GM19035 (cell line): ENCODE data around the gene INHBE.
"Not testable (repeated sequence)": the region's sequence is repeated elsewhere in the genome, so short reads cannot be mapped to it uniquely, and the experiment has no call there.

Experiments
- ATAC-seq: cut with Tn5 transposase; IDR thresholded peaks from one replicate; pipeline ENCODE4 v1.9.1; 2021; ENCODE audit not compliant: unreplicated experiment

Gene INHBE

DNA sequence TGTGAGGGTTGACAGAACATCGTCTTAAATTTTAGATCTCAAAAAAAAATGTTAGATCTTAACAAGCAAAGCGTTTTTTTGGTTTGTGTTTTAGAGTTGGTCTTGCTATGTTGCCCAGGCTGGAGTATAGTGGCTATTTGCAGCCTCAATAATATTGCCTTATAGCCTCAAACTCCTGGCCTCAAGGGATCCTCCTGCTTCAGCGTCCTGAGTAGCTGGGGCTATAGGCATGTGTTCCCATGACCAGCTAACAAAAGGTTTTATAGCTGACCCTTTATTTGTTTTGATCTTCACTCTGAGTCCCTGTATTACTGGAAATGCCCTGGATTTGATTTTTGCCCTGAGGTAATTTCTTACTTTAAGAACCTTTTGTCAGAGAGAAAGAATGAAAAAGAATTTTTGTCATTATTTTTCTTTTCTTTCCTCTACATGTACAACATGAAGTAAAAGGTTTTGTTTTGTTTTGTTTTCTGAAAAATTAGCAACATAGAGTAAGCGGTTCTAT lies 15.3 kb upstream of the INHBE start:
- ATAC-seq, result no peak

DNA sequence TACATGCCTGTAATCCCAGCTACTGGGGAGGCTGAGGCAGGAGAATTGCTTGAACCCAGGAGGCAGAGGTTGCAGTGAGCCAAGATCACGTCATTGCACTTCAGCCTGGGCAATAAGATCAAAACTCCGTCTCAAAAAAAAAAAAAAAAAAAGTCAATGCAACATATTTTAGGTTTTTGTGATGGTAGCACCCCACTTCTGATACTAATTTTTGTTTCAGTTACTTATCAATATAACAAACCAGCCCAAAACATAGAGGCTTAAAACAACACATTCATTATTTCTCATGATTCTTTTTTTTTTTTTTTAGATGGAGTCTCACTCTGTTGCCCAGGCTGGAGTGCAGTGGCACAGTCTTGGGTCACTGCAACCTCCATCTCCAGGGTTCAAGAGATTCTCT lies 13.7 kb upstream of the INHBE start:
- not testable (repeated sequence) for ATAC-seq

DNA sequence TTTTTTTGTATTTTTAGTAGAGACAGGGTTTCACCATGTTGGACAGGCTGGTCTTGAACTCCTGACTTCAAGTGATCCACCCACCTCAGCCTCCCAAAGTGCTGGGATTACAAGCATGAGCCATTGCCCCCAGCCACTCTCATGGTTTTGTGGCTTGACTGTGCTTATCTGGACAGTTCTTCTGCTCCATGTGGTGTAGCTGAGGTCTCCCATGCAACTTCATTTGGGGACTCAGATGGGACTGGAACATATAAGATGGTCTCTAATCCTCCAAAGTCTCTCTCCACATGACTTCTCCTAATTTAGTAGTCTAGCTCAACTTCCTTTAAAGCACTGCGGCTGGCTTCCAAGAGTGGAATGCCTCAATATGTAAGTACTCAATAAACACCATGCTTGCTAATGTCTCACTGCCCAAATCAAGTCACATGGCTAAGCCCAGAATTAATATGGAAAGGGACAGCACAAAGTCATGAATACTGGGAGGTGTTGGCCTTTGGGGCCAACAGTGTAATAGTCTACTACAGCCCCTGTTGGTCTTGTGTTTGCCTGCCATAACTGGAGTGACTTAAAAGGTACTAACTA lies 13.2 kb upstream of the INHBE start:
- ATAC-seq, result no peak

GRCh38 chr12:57444337-57444736 lies 10.8 kb upstream of the INHBE start:
- ATAC-seq, result not testable (repeated sequence)

GRCh38 chr12:57444744-57445143 lies 10.4 kb upstream of the INHBE start:
- no peak for ATAC-seq

GRCh38 chr12:57446292-57446960 lies 8.7 kb upstream of the INHBE start:
- no peak for ATAC-seq

GRCh38 chr12:57448669-57449068 lies 6.4 kb upstream of the INHBE start:
- no peak for ATAC-seq

GRCh38 chr12:57449375-57449774 lies 5.7 kb upstream of the INHBE start:
- ATAC-seq, result no peak

DNA sequence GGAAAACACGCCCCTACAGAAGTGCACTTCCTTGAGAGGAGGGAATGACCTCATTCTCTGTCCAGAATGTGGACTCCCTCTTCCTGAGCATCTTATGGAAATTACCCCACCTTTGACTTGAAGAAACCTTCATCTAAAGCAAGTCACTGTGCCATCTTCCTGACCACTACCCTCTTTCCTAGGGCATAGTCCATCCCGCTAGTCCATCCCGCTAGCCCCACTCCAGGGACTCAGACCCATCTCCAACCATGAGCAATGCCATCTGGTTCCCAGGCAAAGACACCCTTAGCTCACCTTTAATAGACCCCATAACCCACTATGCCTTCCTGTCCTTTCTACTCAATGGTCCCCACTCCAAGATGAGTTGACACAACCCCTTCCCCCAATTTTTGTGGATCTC lies 5.0 kb upstream of the INHBE start:
- no peak for ATAC-seq

DNA sequence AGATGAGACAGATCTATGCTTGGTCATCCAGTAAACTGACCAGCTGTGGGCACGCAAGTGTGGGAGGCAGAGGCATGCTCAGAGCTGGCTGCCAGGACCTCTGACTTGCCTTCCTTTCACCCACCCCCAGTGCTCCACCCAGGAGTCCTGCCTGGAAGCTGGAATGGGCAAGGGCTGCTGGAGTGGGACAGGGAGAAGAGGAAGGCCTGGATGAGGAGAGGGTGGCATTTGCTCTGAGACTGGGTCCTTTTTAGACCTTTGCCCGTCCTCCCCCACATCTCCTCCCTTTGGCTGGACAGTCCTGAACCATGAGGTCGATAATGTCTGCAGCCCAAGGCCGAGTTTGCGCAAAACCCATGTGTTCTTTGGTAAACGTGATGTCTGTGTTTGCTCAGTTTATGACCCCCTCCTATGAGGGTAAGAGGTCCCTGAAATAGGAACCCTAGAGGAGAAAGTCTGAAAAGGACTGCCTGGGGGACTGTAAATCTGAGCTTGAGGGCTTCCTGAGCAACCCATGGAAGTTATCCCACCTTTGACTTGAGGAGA lies 3.8 kb upstream of the INHBE start:
- ATAC-seq, result no peak

DNA sequence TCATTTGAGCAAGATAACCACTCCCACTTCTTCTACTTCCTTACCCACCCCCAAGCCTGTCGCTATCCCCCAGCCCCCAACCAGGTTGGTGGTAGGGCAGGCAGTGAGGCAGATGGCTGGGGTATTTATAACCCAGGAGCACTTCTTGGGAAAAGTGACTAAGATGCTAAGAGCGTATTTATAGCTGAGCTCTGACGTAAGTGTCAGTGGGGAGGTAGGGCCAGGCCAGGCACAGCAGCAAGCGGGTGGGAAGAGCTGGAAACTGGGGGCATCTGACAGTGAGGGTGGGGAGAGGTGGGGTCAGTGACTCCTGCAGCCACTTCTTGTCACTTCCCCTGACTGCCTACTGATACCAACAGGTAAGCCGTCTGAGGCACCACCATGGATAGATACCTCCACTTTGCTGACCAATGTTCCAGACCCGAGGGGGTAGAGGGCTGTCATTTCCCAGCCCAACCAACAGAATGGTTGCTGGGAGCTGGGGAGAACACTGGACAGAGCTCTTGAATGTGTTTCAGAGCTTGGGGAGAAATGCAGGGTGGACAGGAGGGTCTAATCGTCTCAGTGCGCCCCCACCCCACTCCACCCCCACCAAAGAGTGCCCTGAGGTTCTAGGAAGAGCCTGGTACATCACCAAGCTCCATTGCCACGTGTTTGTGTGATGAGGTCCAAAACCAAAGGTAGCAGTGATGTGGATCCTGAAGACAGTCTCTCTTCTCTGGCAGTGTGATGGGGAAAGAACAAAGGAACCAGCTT lies 2.7 kb upstream of the INHBE start:
- ATAC-seq, result no peak

GRCh38 chr12:57452937-57453509 lies 2.1 kb upstream of the INHBE start:
- peak; percentile 68 for ATAC-seq

DNA sequence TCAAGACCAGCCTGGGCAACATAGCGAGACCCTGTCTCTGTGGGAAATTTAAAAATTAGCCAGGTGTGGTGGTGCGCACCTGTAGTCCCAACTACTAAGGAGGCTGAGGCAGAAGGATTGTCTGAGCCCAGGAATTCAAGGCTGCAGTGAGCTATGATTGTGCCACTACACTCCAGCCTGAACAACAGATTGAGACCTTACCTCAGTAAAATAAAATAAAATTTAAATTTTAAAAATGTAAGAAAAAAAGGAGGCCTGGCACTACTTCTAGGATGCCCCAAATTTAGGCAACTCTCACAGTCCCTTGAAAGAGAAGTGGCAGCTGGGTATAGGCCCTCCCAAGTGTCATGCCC lies 918 bp upstream of the INHBE start:
- ATAC-seq, result no peak

- ATAC-seq, result no peak
Measured at GRCh38 chr12:57455374-57456144, 452 bp downstream of the INHBE start.

GRCh38 chr12:57456145-57456700 lies 1.1 kb downstream of the INHBE start:
- ATAC-seq, result no peak

GRCh38 chr12:57456737-57457490 lies 1.8 kb downstream of the INHBE start:
- ATAC-seq, result no peak

- no peak for ATAC-seq
Measured at GRCh38 chr12:57458665-57459054, 3.6 kb downstream of the INHBE start.

- ATAC-seq, result peak; percentile 68
Measured at GRCh38 chr12:57459055-57459749, 4.1 kb downstream of the INHBE start.
